SH-SY5Y (cell line): ENCODE data around the gene ADM5.

Experiments used
- GATA2 ChIP-seq: IDR thresholded peaks from 2 replicates; pipeline ENCODE4 v1.6.1; 2011; ENCODE audit warnings: mild to moderate bottlenecking, low read depth, low read length
- GATA3 ChIP-seq: IDR thresholded peaks from 2 replicates; pipeline ENCODE4 v1.6.1; 2011; ENCODE audit warnings: low read depth, mild to moderate bottlenecking, low read length, moderate library complexity

GRCh38 chr19:49690079-49690655 lies 773 bp downstream of the ADM5 start:
- no peak for TF ChIP-seq GATA2
- no peak for TF ChIP-seq GATA3
